T-cell (primary cell): ENCODE results near the gene ZNF79. TPM values are rescaled to one million over a fixed set of nuclear protein-coding genes. Genes with fewer than 3 reads are reported as not detected.
A peak's percentile ranks its signal among the peaks of the same experiment; 100 is the strongest.

Experiments used
- ATAC-seq, 4 experiments: fragments of 200-7000 bp in 3 of 4; fragments of 150-1000 bp in 1 of 4; cut with Tn5 transposase; replicated peaks in 1 of 4; 1 replicate in 3 of 4; 2 replicates in 1 of 4; pipeline ENCODE4 v1.10.0; 2021; ENCODE audit warnings: moderate library complexity in 3 of 4, mild to moderate bottlenecking in 2 of 4, moderate number of reproducible peaks in 1 of 4
- CTCF ChIA-PET, 2 donors: fragments of 300-600 bp; sonication (Branson Sonifier 250); formaldehyde crosslinking; loops; one replicate each; lab custom pipeline; 2022; ENCODE audit warnings: antibody characterized with exemption in 2 of 2; lab: Charles Lee
- POLR2A ChIA-PET, 2 donors: fragments of 300-600 bp; sonication (Branson Sonifier 250); formaldehyde crosslinking; loops; one replicate each; lab custom pipeline; 2022; ENCODE audit warnings: antibody characterized with exemption in 2 of 2; lab: Charles Lee
- DNase-seq, 35 experiments: peaks; one replicate each; pipeline versions ENCODE4 v3.0.0 to v3.0.0-alpha.2; 2013 to 2023
- H3K27ac ChIP-seq: one replicate; pipeline ENCODE4 v1.5.1; 2013; ENCODE audit warnings: low read length
- H3K27me3 ChIP-seq, 2 experiments: replicated peaks in 1 of 2; 1 replicate in 1 of 2; 2 replicates in 1 of 2; pipeline versions ENCODE4 v1.6.1 to v1.7.0; 2013; ENCODE audit warnings: low read length in 1 of 2, mixed read lengths in 1 of 2; ENCODE audit not compliant: control insufficient read depth in 2 of 2, insufficient read depth in 2 of 2; ENCODE audit errors: extremely low read depth in 1 of 2
- H3K36me3 ChIP-seq, 2 donors: 1 replicate in 1 of 2; 2 replicates in 1 of 2; pipeline versions ENCODE4 v1.6.1 to v1.7.0; 2013; ENCODE audit warnings: low read length in 1 of 2; ENCODE audit not compliant: control insufficient read depth in 2 of 2, insufficient read depth in 1 of 2; ENCODE audit errors: extremely low read depth in 1 of 2
- H3K4me1 ChIP-seq, 2 experiments: 1 replicate in 1 of 2; 2 replicates in 1 of 2; pipeline versions ENCODE4 v1.6.1 to v1.7.0; 2013; ENCODE audit warnings: low read length in 2 of 2, mixed read lengths in 1 of 2; ENCODE audit not compliant: insufficient read depth in 2 of 2, control insufficient read depth in 1 of 2; ENCODE audit errors: extremely low read depth in 1 of 2
- H3K4me3 ChIP-seq, 2 donors: 1 replicate in 1 of 2; 2 replicates in 1 of 2; pipeline versions ENCODE4 v1.5.1 to v1.7.0; 2013; ENCODE audit warnings: mild to moderate bottlenecking in 2 of 2, low read length in 1 of 2, moderate library complexity in 1 of 2; ENCODE audit not compliant: control insufficient read depth in 1 of 2; ENCODE audit errors: extremely low read depth in 1 of 2
- H3K9me3 ChIP-seq: 2 replicates; pipeline ENCODE4 v1.7.0; 2013
- H3K27ac Mint-ChIP-seq, 2 donors: one replicate each; pipeline ENCODE4 v1.8.0; 2020 to 2021; ENCODE audit warnings: mild to moderate bottlenecking in 2 of 2, mixed read lengths in 2 of 2
- H3K27me3 Mint-ChIP-seq, 2 donors: one replicate each; pipeline ENCODE4 v1.8.0; 2021 to 2022; ENCODE audit warnings: mixed read lengths in 2 of 2
- H3K36me3 Mint-ChIP-seq: one replicate; pipeline ENCODE4 v1.8.0; 2021; ENCODE audit warnings: mixed read lengths
- H3K4me1 Mint-ChIP-seq, 3 donors: one replicate each; pipeline ENCODE4 v1.8.0; 2020 to 2022; ENCODE audit warnings: mixed read lengths in 3 of 3, mild to moderate bottlenecking in 1 of 3
- H3K4me3 Mint-ChIP-seq, 3 donors: one replicate each; pipeline ENCODE4 v1.8.0; 2020 to 2022; ENCODE audit warnings: mild to moderate bottlenecking in 3 of 3, mixed read lengths in 3 of 3, moderate library complexity in 3 of 3
- H3K9me3 Mint-ChIP-seq, 3 donors: one replicate each; pipeline ENCODE4 v1.8.0; 2020 to 2022; ENCODE audit warnings: mixed read lengths in 3 of 3
- WGBS: methylation state at CpG from one replicate; pipeline ENCODE4 v1.1.5; 2013; ENCODE audit warnings: missing lambda C conversion rate; ENCODE audit not compliant: insufficient coverage; 5-methylcytosine and 5-hydroxymethylcytosine counted together
- total RNA-seq, 35 experiments: library from RNA in 6 of 35; stranded (reverse) in 6 of 35; fragments of 120-200 nt in 1 of 35; gene quantifications; one replicate each; pipeline versions ENCODE4 v1.2.1 to v1.2.4 and lab custom pipeline; 2013 to 2026

Gene ZNF79
- total RNA-seq, 5 donors from 2014 or later (not counting 1 experiment from before 2014, with no cell fraction given): 7.2 to 20.2 (median 17.3) TPM

- ATAC-seq (no peak), DNase-seq (no peak)
- WGBS: 76% methylated on average over 5 of the region's 5 CpGs
- Histone ChIP-seq H3K9me3 (no peaks in the 10 kb centered on the region), H3K4me3 (no peak overlapping the region), H3K27me3 (peaks cover 15 to 69% of the 10 kb centered on the region in 2 experiments), H3K27ac (no peak overlapping the region), H3K36me3 (no peaks in the 10 kb centered on the region), H3K4me1 (peaks cover 14 to 45% of the 10 kb centered on the region in 2 experiments)
- Mint-ChIP-seq H3K27me3 (peaks cover 46 to 75% of the 10 kb centered on the region in 2 donors), H3K36me3 (no peaks in the 10 kb centered on the region), H3K27ac (no peak overlapping the region), H3K9me3 (no peaks in the 10 kb centered on the region), H3K4me3 (no peak overlapping the region), H3K4me1 (peaks cover 29 to 33% (median 32%) of the 10 kb centered on the region in 3 donors)
- POLR2A ChIA-PET: no interaction called here
- CTCF ChIA-PET: no interaction called here
Measured at GRCh38 chr9:127392166-127392565, 32.0 kb upstream of the ZNF79 start.

- no peak overlapping the region for H3K4me3 Mint-ChIP-seq
- ChIA-PET CTCF (no interaction called here), POLR2A (interaction anchor here in 1 of 2 donors (0.6 kb wide), 1 partner anchor 168 kb away, joined by 7 read pairs; no protein-coding TSS in a partner anchor)
- DNase-seq (no peak), ATAC-seq (no peak)
- no peaks in the 10 kb centered on the region for H3K36me3 Mint-ChIP-seq
- Histone ChIP-seq H3K27ac (no peak overlapping the region), H3K27me3 (peaks cover 15 to 67% of the 10 kb centered on the region in 2 experiments), H3K36me3 (no peaks in the 10 kb centered on the region), H3K4me1 (peaks cover 14 to 45% of the 10 kb centered on the region in 2 experiments), H3K4me3 (no peak overlapping the region), H3K9me3 (no peaks in the 10 kb centered on the region)
- H3K27me3 Mint-ChIP-seq: peaks cover 47 to 74% of the 10 kb centered on the region in 2 donors
- peaks cover 26 to 31% (median 30%) of the 10 kb centered on the region in 3 donors for H3K4me1 Mint-ChIP-seq
- WGBS: no CpG with 5 or more reads among the region's 5 CpGs
- H3K9me3 Mint-ChIP-seq: no peaks in the 10 kb centered on the region
- peak overlapping the region in 1 of 2 donors; percentile 44 for H3K27ac Mint-ChIP-seq
Measured at GRCh38 chr9:127392976-127393375, 31.2 kb upstream of the ZNF79 start.

GRCh38 chr9:127393645-127394044 is 30.5 kb upstream of the ZNF79 start:
- Mint-ChIP-seq H3K27me3 (peaks cover 53 to 80% of the 10 kb centered on the region in 2 donors), H3K36me3 (no peaks in the 10 kb centered on the region), H3K9me3 (no peaks in the 10 kb centered on the region), H3K27ac (no peak overlapping the region), H3K4me1 (peaks cover 24 to 31% (median 29%) of the 10 kb centered on the region in 3 donors), H3K4me3 (no peak overlapping the region)
- no CpG with 5 or more reads among the region's 2 CpGs for WGBS
- H3K4me1 ChIP-seq: peaks cover 10 to 45% of the 10 kb centered on the region in 2 experiments
- CTCF ChIA-PET: no interaction called here
- peaks cover 15 to 73% of the 10 kb centered on the region in 2 experiments for H3K27me3 ChIP-seq
- no peak for DNase-seq
- H3K36me3 ChIP-seq: no peaks in the 10 kb centered on the region
- no peak overlapping the region for H3K4me3 ChIP-seq
- POLR2A ChIA-PET: interaction anchor here (0.6 to 0.7 kb wide), 2 partner anchors 169 to 379 kb away, joined by 5 to 7 read pairs; no protein-coding TSS in a partner anchor
- no peak overlapping the region for H3K27ac ChIP-seq
- ATAC-seq: no peak
- H3K9me3 ChIP-seq: no peaks in the 10 kb centered on the region

- Histone ChIP-seq H3K4me3 (no peak overlapping the region), H3K4me1 (peaks cover 2 to 31% of the 10 kb centered on the region in 2 experiments), H3K9me3 (no peaks in the 10 kb centered on the region), H3K27me3 (peaks cover 15 to 82% of the 10 kb centered on the region in 2 experiments), H3K27ac (no peak overlapping the region), H3K36me3 (no peaks in the 10 kb centered on the region)
- H3K4me3 Mint-ChIP-seq: peak overlapping the region; percentile 37 to 61 (median 50)
- DNase-seq (no peak), ATAC-seq (no peak)
- ChIA-PET POLR2A (no interaction called here), CTCF (no interaction called here)
- H3K36me3 Mint-ChIP-seq: no peaks in the 10 kb centered on the region
- no peaks in the 10 kb centered on the region for H3K9me3 Mint-ChIP-seq
- WGBS: 100% methylated on average over 1 of the region's 7 CpGs
- peaks cover 11 to 17% (median 17%) of the 10 kb centered on the region in 3 donors for H3K4me1 Mint-ChIP-seq
- H3K27ac Mint-ChIP-seq: no peak overlapping the region
- peaks cover 58 to 78% of the 10 kb centered on the region in 2 donors for H3K27me3 Mint-ChIP-seq
Measured at GRCh38 chr9:127395497-127396252, 28.5 kb upstream of the ZNF79 start.

- H3K27me3 Mint-ChIP-seq: peaks cover 61 to 81% of the 10 kb centered on the region in 2 donors
- H3K27ac ChIP-seq: no peak overlapping the region
- H3K27me3 ChIP-seq: peaks cover 15 to 82% of the 10 kb centered on the region in 2 experiments
Measured at GRCh38 chr9:127396253-127396807, 27.9 kb upstream of the ZNF79 start.

More at GRCh38 chr9:127396253-127396807, 27.9 kb upstream of the ZNF79 start:
- peaks cover 2 to 29% of the 10 kb centered on the region in 2 experiments for H3K4me1 ChIP-seq
- Mint-ChIP-seq H3K36me3 (no peaks in the 10 kb centered on the region), H3K4me3 (peak overlapping the region; percentile 37 to 61 (median 50)), H3K27ac (no peak overlapping the region), H3K4me1 (peaks cover 11 to 17% (median 17%) of the 10 kb centered on the region in 3 donors), H3K9me3 (no peaks in the 10 kb centered on the region)
- H3K9me3 ChIP-seq: no peaks in the 10 kb centered on the region
- no peaks in the 10 kb centered on the region for H3K36me3 ChIP-seq
- CTCF ChIA-PET: interaction anchor here in 1 of 2 donors (0.6 to 1.1 kb wide), 8 partner anchors 9 to 293 kb away, joined by 3 to 5 read pairs (median 3); partner anchors contain the start of genes LRSAM1 and RPL12
- DNase-seq (no peak), ATAC-seq (no peak)
- H3K4me3 ChIP-seq: peak overlapping the region; percentile 43 to 66
- 13% methylated on average over 15 of the region's 27 CpGs for WGBS
- POLR2A ChIA-PET: interaction anchor here in 1 of 2 donors (1.0 kb wide), 1 partner anchor 27 kb away, joined by 4 read pairs; the partner anchor contains the start of gene ZNF79
